Progenitor cell of endocrine pancreas (in vitro differentiated cells): Measurements from ENCODE around the gene TMC2. TPM values are rescaled to one million over a fixed set of nuclear protein-coding genes. Genes with fewer than 3 reads are reported as not detected.

Experiments
- DNase-seq: peaks from one replicate; pipeline ENCODE4 v3.0.0; 2021; ENCODE audit warnings: low spot score; ENCODE audit not compliant: unreplicated experiment
- H3K27ac Mint-ChIP-seq: 2 replicates; pipeline ENCODE4 v1.8.0; 2021; ENCODE audit warnings: mild to moderate bottlenecking, moderate library complexity, mixed read lengths
- H3K27me3 Mint-ChIP-seq: 2 replicates; pipeline ENCODE4 v1.8.0; 2021; ENCODE audit warnings: mixed read lengths
- H3K36me3 Mint-ChIP-seq: 2 replicates; pipeline ENCODE4 v1.8.0; 2022; ENCODE audit warnings: mixed read lengths; ENCODE audit not compliant: insufficient read depth
- H3K4me1 Mint-ChIP-seq: 2 replicates; pipeline ENCODE4 v1.8.0; 2021; ENCODE audit warnings: low read depth, mixed read lengths
- H3K4me3 Mint-ChIP-seq: 2 replicates; pipeline ENCODE4 v1.8.0; 2021; ENCODE audit warnings: low read depth, mild to moderate bottlenecking, moderate library complexity, mixed read lengths
- H3K9me3 Mint-ChIP-seq: 2 replicates; pipeline ENCODE4 v1.8.0; 2021; ENCODE audit warnings: low read depth, mixed read lengths
- total RNA-seq: library from RNA; stranded (reverse); gene quantifications from 2 replicates; pipeline ENCODE4 v1.2.1, GENCODE V29; 2021
- TF ChIP-seq, protein P1 (sequence below): fragments of 200-600 bp; sonication (generic); IDR thresholded peaks from one replicate; pipeline ENCODE4 v1.5.0; 2021; ENCODE audit warnings: antibody characterized with exemption, mild to moderate bottlenecking; ENCODE audit not compliant: unreplicated experiment

The TMC2 gene
- total RNA-seq, 1 donor from 2014 or later: not detected

DNA sequence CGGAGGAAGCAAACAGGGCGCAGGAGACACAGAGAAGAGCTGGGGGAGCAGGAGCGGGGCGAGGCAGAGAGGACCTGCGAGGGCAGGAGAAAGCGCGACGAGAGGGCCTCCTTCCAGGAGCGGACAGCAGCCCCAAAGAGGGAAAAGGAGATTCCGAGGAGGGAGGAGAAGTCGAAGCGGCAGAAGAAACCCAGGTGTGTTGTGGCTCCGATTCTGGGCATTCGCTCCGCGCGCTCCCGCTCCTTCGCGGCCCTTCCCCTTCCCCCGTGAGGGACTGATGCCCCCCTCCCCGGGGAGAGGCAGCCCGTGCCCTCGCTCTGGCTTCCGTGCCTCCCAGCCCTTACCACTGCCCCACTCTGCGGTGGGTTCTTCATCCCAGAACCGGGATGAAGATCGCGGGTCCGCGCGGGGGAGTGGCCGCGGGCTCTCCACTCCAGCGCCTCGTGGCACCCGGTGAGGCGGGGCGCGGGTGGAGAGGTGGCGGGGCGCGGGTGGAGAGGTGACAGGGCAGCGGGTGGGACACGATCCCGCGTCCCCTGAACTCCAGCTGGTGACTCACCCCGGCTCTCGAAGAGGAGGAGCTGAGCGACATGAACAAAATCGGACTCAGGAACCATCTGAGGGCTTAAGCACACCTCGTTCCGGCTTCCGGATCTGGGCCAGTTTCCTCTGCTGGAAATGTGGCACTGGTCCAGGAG lies 22.4 kb downstream of the TMC2 start:
- TF ChIP-seq, protein P1, sequence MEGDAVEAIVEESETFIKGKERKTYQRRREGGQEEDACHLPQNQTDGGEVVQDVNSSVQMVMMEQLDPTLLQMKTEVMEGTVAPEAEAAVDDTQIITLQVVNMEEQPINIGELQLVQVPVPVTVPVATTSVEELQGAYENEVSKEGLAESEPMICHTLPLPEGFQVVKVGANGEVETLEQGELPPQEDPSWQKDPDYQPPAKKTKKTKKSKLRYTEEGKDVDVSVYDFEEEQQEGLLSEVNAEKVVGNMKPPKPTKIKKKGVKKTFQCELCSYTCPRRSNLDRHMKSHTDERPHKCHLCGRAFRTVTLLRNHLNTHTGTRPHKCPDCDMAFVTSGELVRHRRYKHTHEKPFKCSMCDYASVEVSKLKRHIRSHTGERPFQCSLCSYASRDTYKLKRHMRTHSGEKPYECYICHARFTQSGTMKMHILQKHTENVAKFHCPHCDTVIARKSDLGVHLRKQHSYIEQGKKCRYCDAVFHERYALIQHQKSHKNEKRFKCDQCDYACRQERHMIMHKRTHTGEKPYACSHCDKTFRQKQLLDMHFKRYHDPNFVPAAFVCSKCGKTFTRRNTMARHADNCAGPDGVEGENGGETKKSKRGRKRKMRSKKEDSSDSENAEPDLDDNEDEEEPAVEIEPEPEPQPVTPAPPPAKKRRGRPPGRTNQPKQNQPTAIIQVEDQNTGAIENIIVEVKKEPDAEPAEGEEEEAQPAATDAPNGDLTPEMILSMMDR: no peak
- Mint-ChIP-seq H3K9me3 (no peaks in the 10 kb centered on the region), H3K4me1 (peaks cover 2% of the 10 kb centered on the region), H3K27ac (no peak overlapping the region), H3K36me3 (no peaks in the 10 kb centered on the region), H3K4me3 (peak overlapping the region; percentile 44), H3K27me3 (peaks cover 78% of the 10 kb centered on the region)
- no peak for DNase-seq

- Mint-ChIP-seq H3K9me3 (no peaks in the 10 kb centered on the region), H3K4me3 (no peak overlapping the region), H3K27me3 (peaks cover 76% of the 10 kb centered on the region), H3K4me1 (peaks cover 2% of the 10 kb centered on the region), H3K36me3 (no peaks in the 10 kb centered on the region), H3K27ac (no peak overlapping the region)
- no peak for DNase-seq
- TF ChIP-seq, protein P1: no peak
Observed at GRCh38 chr20:2559279-2559626, 22.9 kb downstream of the TMC2 start.

DNA sequence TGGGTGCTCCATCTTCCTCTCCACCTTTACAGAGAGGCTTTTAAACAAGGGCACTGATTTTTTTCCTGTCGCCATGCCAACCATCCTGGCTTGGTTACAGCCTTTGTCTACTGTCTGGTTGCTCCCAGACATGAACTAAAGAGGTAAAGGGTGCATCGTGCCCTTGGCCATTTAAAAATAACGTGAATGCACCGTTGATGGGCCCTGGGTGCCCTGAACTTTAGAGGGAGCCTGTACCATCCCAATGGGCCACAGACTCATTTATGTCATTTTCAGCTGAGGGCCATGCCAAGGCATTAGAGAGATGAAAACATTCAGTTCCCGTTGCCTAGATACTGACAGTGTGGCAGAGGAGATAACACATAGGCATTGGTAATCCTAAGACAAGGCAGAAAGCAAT lies 23.3 kb downstream of the TMC2 start:
- H3K27ac Mint-ChIP-seq: no peak overlapping the region
- peaks cover 2% of the 10 kb centered on the region for H3K4me1 Mint-ChIP-seq
- no peaks in the 10 kb centered on the region for H3K36me3 Mint-ChIP-seq
- DNase-seq: no peak
- H3K27me3 Mint-ChIP-seq: peaks cover 76% of the 10 kb centered on the region
- TF ChIP-seq, protein P1: no peak
- H3K9me3 Mint-ChIP-seq: no peaks in the 10 kb centered on the region
- H3K4me3 Mint-ChIP-seq: no peak overlapping the region

- Mint-ChIP-seq H3K27ac (no peak overlapping the region), H3K36me3 (no peaks in the 10 kb centered on the region), H3K4me1 (peaks cover 2% of the 10 kb centered on the region), H3K27me3 (peaks cover 59% of the 10 kb centered on the region), H3K4me3 (no peak overlapping the region), H3K9me3 (no peaks in the 10 kb centered on the region)
- no peak for DNase-seq
- TF ChIP-seq, protein P1: no peak
Observed at GRCh38 chr20:2563116-2563515, 26.7 kb downstream of the TMC2 start.

DNA sequence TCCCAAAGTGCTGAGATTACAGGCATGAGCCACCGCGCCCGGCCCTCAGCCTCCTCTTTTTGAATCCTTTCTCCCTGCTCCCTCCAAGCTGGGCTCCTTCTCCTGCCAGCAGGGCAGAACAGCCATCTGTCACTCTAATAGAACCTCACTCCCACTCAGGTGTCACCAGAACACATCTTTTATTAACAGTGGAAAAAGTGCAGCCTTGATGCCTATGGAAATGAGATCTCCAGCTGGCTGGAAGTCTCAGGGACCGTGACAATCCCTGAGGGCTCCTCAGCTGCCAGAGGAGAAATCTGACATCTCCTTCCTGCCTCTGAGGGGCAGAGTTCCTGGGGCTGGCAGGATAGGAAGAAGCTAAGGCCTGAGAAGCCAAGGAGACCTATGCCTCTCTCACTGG lies 28.0 kb downstream of the TMC2 start:
- Mint-ChIP-seq H3K27ac (peak overlapping the region; percentile 67), H3K9me3 (no peaks in the 10 kb centered on the region), H3K4me3 (no peak overlapping the region), H3K4me1 (no peaks in the 10 kb centered on the region), H3K27me3 (peaks cover 61% of the 10 kb centered on the region), H3K36me3 (no peaks in the 10 kb centered on the region)
- DNase-seq: no peak
- TF ChIP-seq, protein P1: no peak
